Bronchial epithelial cell (primary cell): ENCODE measurements around the gene MRPL18. TPM values are rescaled to one million over a fixed set of nuclear protein-coding genes. Genes with fewer than 3 reads are reported as not detected.

ENCODE experiments used
- DNase-seq: peaks from one replicate; pipeline ENCODE4 v3.0.0-alpha.2; 2010; ENCODE audit warnings: low read depth
- FAIRE-seq: peaks from 2 replicates; lab custom pipeline; 2011; peaks lifted over from hg19 to GRCh38; lab: Jason Lieb, UNC
- H3K27me3 ChIP-seq: 2 replicates; pipeline ENCODE4 v1.5.1; 2011; ENCODE audit warnings: low read length; ENCODE audit not compliant: control insufficient read depth, insufficient read depth
- H3K36me3 ChIP-seq: 2 replicates; pipeline ENCODE4 v1.5.1; 2011; ENCODE audit warnings: low read length; ENCODE audit not compliant: control insufficient read depth, insufficient read depth
- H3K4me3 ChIP-seq: 2 replicates; pipeline ENCODE4 v1.5.1; 2011; ENCODE audit warnings: mild to moderate bottlenecking, low read depth, low read length, control low read depth
- CTCF ChIP-seq: IDR thresholded peaks from 2 replicates; pipeline ENCODE4 v1.5.1; 2011; ENCODE audit warnings: mild to moderate bottlenecking, moderate library complexity, low read length, control low read depth, inconsistent platforms; ENCODE audit not compliant: insufficient read depth, severe bottlenecking
- total RNA-seq: library from RNA; depleted of rRNA; stranded (reverse); fragments of >200 nt; gene quantifications from 2 replicates; pipeline ENCODE4 v1.2.1, GENCODE V29; 2014

MRPL18 gene
- total RNA-seq, 1 donor from 2014 or later = 59.8 TPM

- Histone ChIP-seq H3K27me3 (no peaks in the 10 kb centered on the region), H3K36me3 (peaks cover 8% of the 10 kb centered on the region), H3K4me3 (no peak overlapping the region)
- TF ChIP-seq CTCF = no peak
- no peak for DNase-seq
- FAIRE-seq = no peak
Observed at GRCh38 chr6:159759645-159760044, 30.6 kb upstream of the MRPL18 start.

- H3K36me3 ChIP-seq = peaks cover 5% of the 10 kb centered on the region
- no peak for FAIRE-seq
- no peak for TF ChIP-seq CTCF
- DNase-seq = peak; percentile 62
- H3K27me3 ChIP-seq = no peaks in the 10 kb centered on the region
- no peak overlapping the region for H3K4me3 ChIP-seq
Observed at GRCh38 chr6:159760602-159761057, 29.6 kb upstream of the MRPL18 start.

GRCh38 chr6:159761129-159761872 is 29.0 kb upstream of the MRPL18 start:
- Histone ChIP-seq H3K27me3 (no peaks in the 10 kb centered on the region), H3K4me3 (peak overlapping the region; percentile 91), H3K36me3 (peaks cover 5% of the 10 kb centered on the region)
- no peak for TF ChIP-seq CTCF
- DNase-seq (peak; percentile 17), FAIRE-seq (no peak)

- H3K36me3 ChIP-seq = peaks cover 5% of the 10 kb centered on the region
- H3K27me3 ChIP-seq = no peaks in the 10 kb centered on the region
- DNase-seq (peak; percentile 86), FAIRE-seq (no peak)
- H3K4me3 ChIP-seq = peak within 1 kb of the TSS; percentile 91
- no peak for TF ChIP-seq CTCF
Observed at GRCh38 chr6:159761873-159762680, 28.2 kb upstream of the MRPL18 start, which contains the start of gene ACAT2. Gene ACAT2 (plus strand): TSS chr6:159762045. CDS start chr6:159762088, 43 bp downstream.

- Histone ChIP-seq H3K36me3 (peaks cover 10% of the 10 kb centered on the region), H3K4me3 (peak overlapping the region; percentile 91), H3K27me3 (no peaks in the 10 kb centered on the region)
- no peak for TF ChIP-seq CTCF
- DNase-seq (peak; percentile 32), FAIRE-seq (no peak)
Observed at GRCh38 chr6:159762681-159763293, 27.5 kb upstream of the MRPL18 start.
